Measurements from ENCODE around the gene LAMA3. TPM values are rescaled to one million over a fixed set of nuclear protein-coding genes. Genes with fewer than 3 reads are reported as not detected.

The LAMA3 gene
- total and polyA plus RNA-seq, 2 experiments from 2014 or later, result 3.9 to 4.9 TPM

DNA sequence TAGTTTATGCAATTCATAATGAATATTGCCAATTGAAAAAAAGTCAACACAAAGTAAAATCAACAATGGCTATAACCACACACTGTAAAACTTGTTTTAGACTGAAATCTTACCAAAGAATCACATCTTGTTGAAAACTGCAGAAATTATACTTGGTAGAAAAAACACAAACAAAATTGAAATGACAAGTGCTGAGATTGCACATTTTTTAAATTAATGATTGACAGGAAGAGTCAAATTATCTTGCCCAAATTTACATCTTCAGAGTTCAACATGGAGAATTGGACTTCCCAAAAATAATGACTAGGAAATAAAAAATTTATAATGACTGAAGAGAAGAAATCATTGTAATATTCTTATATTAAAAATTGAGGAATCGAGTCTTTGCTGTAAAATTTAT lies 240.7 kb downstream of the LAMA3 start:
- no peaks in the 10 kb centered on the region for H3K27me3 Mint-ChIP-seq (ENCODE audit: insufficient read depth, low read depth, poor library complexity)
- Histone ChIP-seq H3K4me2 (no peak overlapping the region), H3F3A (replicated peaks; ENCODE audit: low read depth) (no peaks in the 10 kb centered on the region), H3K27ac (ENCODE audit: low read depth) (no peak overlapping the region), H3K36me3 (ENCODE audit: insufficient read depth) (no peaks in the 10 kb centered on the region), H3K79me2 (replicated peaks; ENCODE audit: insufficient read depth) (no peaks in the 10 kb centered on the region), H3K4me1 (ENCODE audit: insufficient read depth) (peaks cover 7% of the 10 kb centered on the region; the same call in 1 of the 2 replicates), H4K20me1 (replicated peaks; ENCODE audit: insufficient read depth) (no peaks in the 10 kb centered on the region), H3K27me3 (ENCODE audit: insufficient read depth) (no peaks in the 10 kb centered on the region), H2AFZ (no peak overlapping the region), H3K9me2 (ENCODE audit: insufficient read depth) (peaks cover 3% of the 10 kb centered on the region; the same call in 1 of the 2 replicates), H3K4me3 (no peak overlapping the region)
- no peak overlapping the region for H3K27ac Mint-ChIP-seq
- ATAC-seq, result no peak
- no peak for DNase-seq (ENCODE audit: low spot score)
- no peak overlapping the region for H3K4me3 Mint-ChIP-seq
- H3K36me3 Mint-ChIP-seq (ENCODE audit: low read depth), result no peaks in the 10 kb centered on the region
- TF ChIP-seq STAT1 (IDR thresholded peaks at IDR 0.05; ENCODE audit: unreplicated experiment) (no peak), POLR2AphosphoS5 (IDR thresholded peaks at IDR 0.05; ENCODE audit: low read depth) (no peak), ZNF114 (CRISPR knock-in tag; IDR thresholded peaks at IDR 0.05) (no peak), EZH2 (IDR thresholded peaks at IDR 0.05; ENCODE audit: low read depth, unreplicated experiment) (no peak), ZNF331 (CRISPR knock-in tag; IDR thresholded peaks at IDR 0.05; ENCODE audit: low read depth) (no peak), EZH2phosphoT487 (IDR thresholded peaks at IDR 0.05; ENCODE audit: unreplicated experiment) (no peak)
- TF ChIP-seq, protein P1, sequence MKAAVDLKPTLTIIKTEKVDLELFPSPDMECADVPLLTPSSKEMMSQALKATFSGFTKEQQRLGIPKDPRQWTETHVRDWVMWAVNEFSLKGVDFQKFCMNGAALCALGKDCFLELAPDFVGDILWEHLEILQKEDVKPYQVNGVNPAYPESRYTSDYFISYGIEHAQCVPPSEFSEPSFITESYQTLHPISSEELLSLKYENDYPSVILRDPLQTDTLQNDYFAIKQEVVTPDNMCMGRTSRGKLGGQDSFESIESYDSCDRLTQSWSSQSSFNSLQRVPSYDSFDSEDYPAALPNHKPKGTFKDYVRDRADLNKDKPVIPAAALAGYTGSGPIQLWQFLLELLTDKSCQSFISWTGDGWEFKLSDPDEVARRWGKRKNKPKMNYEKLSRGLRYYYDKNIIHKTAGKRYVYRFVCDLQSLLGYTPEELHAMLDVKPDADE (IDR thresholded peaks at IDR 0.05), result no peak
- TF ChIP-seq, protein P2, sequence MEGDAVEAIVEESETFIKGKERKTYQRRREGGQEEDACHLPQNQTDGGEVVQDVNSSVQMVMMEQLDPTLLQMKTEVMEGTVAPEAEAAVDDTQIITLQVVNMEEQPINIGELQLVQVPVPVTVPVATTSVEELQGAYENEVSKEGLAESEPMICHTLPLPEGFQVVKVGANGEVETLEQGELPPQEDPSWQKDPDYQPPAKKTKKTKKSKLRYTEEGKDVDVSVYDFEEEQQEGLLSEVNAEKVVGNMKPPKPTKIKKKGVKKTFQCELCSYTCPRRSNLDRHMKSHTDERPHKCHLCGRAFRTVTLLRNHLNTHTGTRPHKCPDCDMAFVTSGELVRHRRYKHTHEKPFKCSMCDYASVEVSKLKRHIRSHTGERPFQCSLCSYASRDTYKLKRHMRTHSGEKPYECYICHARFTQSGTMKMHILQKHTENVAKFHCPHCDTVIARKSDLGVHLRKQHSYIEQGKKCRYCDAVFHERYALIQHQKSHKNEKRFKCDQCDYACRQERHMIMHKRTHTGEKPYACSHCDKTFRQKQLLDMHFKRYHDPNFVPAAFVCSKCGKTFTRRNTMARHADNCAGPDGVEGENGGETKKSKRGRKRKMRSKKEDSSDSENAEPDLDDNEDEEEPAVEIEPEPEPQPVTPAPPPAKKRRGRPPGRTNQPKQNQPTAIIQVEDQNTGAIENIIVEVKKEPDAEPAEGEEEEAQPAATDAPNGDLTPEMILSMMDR (conservative IDR thresholded peaks at IDR 0.05; ENCODE audit: low read depth in 2 of 2), result no peak
- TF ChIP-seq, protein P3, sequence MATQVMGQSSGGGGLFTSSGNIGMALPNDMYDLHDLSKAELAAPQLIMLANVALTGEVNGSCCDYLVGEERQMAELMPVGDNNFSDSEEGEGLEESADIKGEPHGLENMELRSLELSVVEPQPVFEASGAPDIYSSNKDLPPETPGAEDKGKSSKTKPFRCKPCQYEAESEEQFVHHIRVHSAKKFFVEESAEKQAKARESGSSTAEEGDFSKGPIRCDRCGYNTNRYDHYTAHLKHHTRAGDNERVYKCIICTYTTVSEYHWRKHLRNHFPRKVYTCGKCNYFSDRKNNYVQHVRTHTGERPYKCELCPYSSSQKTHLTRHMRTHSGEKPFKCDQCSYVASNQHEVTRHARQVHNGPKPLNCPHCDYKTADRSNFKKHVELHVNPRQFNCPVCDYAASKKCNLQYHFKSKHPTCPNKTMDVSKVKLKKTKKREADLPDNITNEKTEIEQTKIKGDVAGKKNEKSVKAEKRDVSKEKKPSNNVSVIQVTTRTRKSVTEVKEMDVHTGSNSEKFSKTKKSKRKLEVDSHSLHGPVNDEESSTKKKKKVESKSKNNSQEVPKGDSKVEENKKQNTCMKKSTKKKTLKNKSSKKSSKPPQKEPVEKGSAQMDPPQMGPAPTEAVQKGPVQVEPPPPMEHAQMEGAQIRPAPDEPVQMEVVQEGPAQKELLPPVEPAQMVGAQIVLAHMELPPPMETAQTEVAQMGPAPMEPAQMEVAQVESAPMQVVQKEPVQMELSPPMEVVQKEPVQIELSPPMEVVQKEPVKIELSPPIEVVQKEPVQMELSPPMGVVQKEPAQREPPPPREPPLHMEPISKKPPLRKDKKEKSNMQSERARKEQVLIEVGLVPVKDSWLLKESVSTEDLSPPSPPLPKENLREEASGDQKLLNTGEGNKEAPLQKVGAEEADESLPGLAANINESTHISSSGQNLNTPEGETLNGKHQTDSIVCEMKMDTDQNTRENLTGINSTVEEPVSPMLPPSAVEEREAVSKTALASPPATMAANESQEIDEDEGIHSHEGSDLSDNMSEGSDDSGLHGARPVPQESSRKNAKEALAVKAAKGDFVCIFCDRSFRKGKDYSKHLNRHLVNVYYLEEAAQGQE (IDR thresholded peaks at IDR 0.05; ENCODE audit: unreplicated experiment), result no peak
- no peaks in the 10 kb centered on the region for H3K9me3 Mint-ChIP-seq
- H3K4me1 Mint-ChIP-seq, result no peaks in the 10 kb centered on the region
